HepG2 (cell line): ENCODE results near the gene ENPP1. TPM values are rescaled to one million over a fixed set of nuclear protein-coding genes. Genes with fewer than 3 reads are reported as not detected.
A peak's percentile ranks its signal among the peaks of the same experiment; 100 is the strongest.

ENCODE experiments used
- CHD4 ChIP-seq: fragments of 200-600 bp; sonication (generic); IDR thresholded peaks from 2 replicates; pipeline ENCODE4 v1.7.0; 2017; ENCODE audit warnings: mild to moderate bottlenecking, low read length, borderline replicate concordance
- CSRNP1 ChIP-seq: sonication (generic); formaldehyde crosslinking; IDR thresholded peaks from 2 replicates; pipeline ENCODE4 v1.8.1; 2023; ENCODE audit warnings: mild to moderate bottlenecking, missing genetic modification reagents
- IKZF4 ChIP-seq: sonication (generic); formaldehyde crosslinking; IDR thresholded peaks from 2 replicates; pipeline ENCODE4 v1.5.1; 2020; ENCODE audit warnings: borderline replicate concordance, mild to moderate bottlenecking, low read depth, missing genetic modification reagents; ENCODE audit errors: not compliant biosample characterization
- KDM5B ChIP-seq: sonication (generic); formaldehyde crosslinking; IDR thresholded peaks from 2 replicates; pipeline ENCODE4 v1.4.0; 2020; ENCODE audit warnings: missing genetic modification reagents, mild to moderate bottlenecking, borderline replicate concordance
- LCORL ChIP-seq, 2 experiments: fragments of 450-650 bp in 1 of 2; sonication (generic) in 1 of 2; formaldehyde crosslinking in 1 of 2; IDR thresholded peaks; 2 replicates each; pipeline versions ENCODE4 v1.5.0 to v1.6.1; 2017 to 2020; ENCODE audit warnings: antibody characterized with exemption in 1 of 2, missing genetic modification reagents in 1 of 2
- MLXIP ChIP-seq: sonication (generic); formaldehyde crosslinking; IDR thresholded peaks from 2 replicates; pipeline ENCODE4 v1.9.0; 2021; ENCODE audit warnings: missing genetic modification reagents, borderline replicate concordance
- NFIB ChIP-seq: sonication (generic); formaldehyde crosslinking; IDR thresholded peaks from 2 replicates; pipeline ENCODE4 v1.9.0; 2021; ENCODE audit warnings: missing genetic modification reagents, mild to moderate bottlenecking, borderline replicate concordance
- NPAS2 ChIP-seq: sonication (generic); formaldehyde crosslinking; IDR thresholded peaks from 2 replicates; pipeline ENCODE4 v1.8.0; 2022; ENCODE audit warnings: mild to moderate bottlenecking, missing genetic modification reagents, borderline replicate concordance
- NRL ChIP-seq: sonication (generic); formaldehyde crosslinking; IDR thresholded peaks from 2 replicates; pipeline ENCODE4 v1.5.0; 2020; ENCODE audit warnings: missing genetic modification reagents, mild to moderate bottlenecking, moderate library complexity, borderline replicate concordance
- RXRB ChIP-seq: IDR thresholded peaks from 2 replicates; pipeline ENCODE4 v1.6.1; 2016; ENCODE audit warnings: borderline replicate concordance, missing genetic modification reagents, missing compliant biosample characterization
- ZBTB14 ChIP-seq: sonication (generic); formaldehyde crosslinking; IDR thresholded peaks from 2 replicates; pipeline ENCODE4 v1.4.0; 2020; ENCODE audit warnings: missing genetic modification reagents
- ZFP36L2 ChIP-seq: sonication (generic); formaldehyde crosslinking; IDR thresholded peaks from 2 replicates; pipeline ENCODE4 v1.4.0; 2020; ENCODE audit warnings: missing genetic modification reagents
- ZMYM3 ChIP-seq: sonication (generic); formaldehyde crosslinking; IDR thresholded peaks from 2 replicates; pipeline ENCODE4 v1.5.1; 2020; ENCODE audit warnings: mild to moderate bottlenecking, missing genetic modification reagents
- ZNF331 ChIP-seq: sonication (generic); formaldehyde crosslinking; IDR thresholded peaks from 2 replicates; pipeline ENCODE4 v1.4.0; 2020; ENCODE audit warnings: missing genetic modification reagents
- ZNF430 ChIP-seq: sonication (generic); formaldehyde crosslinking; IDR thresholded peaks from 2 replicates; pipeline ENCODE4 v1.9.0; 2021; ENCODE audit warnings: mild to moderate bottlenecking, missing genetic modification reagents
- ZSCAN30 ChIP-seq: sonication (generic); formaldehyde crosslinking; IDR thresholded peaks from 2 replicates; pipeline ENCODE4 v1.5.0; 2020; ENCODE audit warnings: mild to moderate bottlenecking, missing genetic modification reagents
- polyA plus RNA-seq, 8 experiments: library from polyadenylated mRNA; depleted of rRNA in 3 of 8; stranded (reverse) in 7 of 8; unstranded in 1 of 8; fragments of >200 nt; fragmentation: Illumina TruSeq in 4 of 8; extraction: Trizol in 4 of 8; gene quantifications; 2 replicates each; pipeline versions ENCODE4 v1.2.1 to v1.2.3, GENCODE V29; 2011 to 2016; ENCODE audit warnings: low read depth in 4 of 8, missing spikeins in 1 of 8, mixed read lengths in 1 of 8; ENCODE audit not compliant: insufficient read depth in 1 of 8
- total RNA-seq, 5 experiments: library from RNA; depleted of rRNA; stranded (reverse); fragments of >200 nt; fragmentation: Illumina TruSeq; extraction: Trizol; gene quantifications; 2 replicates each; pipeline ENCODE4 v1.2.3, GENCODE V29; 2016; ENCODE audit warnings: low read depth in 1 of 5

ENPP1 gene
- total and polyA plus RNA-seq, 2 of the 13 experiments (the other 11 are each of a cell fraction or from before 2014, with no cell fraction given): 56.5 to 160 TPM

- TF ChIP-seq MLXIP (CRISPR knock-in tag) (peak; percentile 43; the same call in 1 of the 2 replicates), ZNF430 (CRISPR knock-in tag) (peak; percentile 38), ZFP36L2 (0 out of 2 replicates have a peak, but pooled peaks have one; percentile 30), NPAS2 (CRISPR knock-in tag) (no peak), IKZF4 (CRISPR knock-in tag) (peak; percentile 25), ZSCAN30 (CRISPR knock-in tag) (0 out of 2 replicates have a peak, but pooled peaks have one; percentile 49), CSRNP1 (CRISPR knock-in tag) (0 out of 2 replicates have a peak, but pooled peaks have one; percentile 18), ZBTB14 (CRISPR knock-in tag) (peak; percentile 75), ZMYM3 (CRISPR knock-in tag) (no peak), RXRB (peak; percentile 53), LCORL (IDR thresholded peaks at IDR 0.05) (peak; percentile 76), LCORL (CRISPR knock-in tag; IDR thresholded peaks at IDR 0.05) (peak; percentile 95), CHD4 (no peak), KDM5B (peak; percentile 60), NFIB (CRISPR knock-in tag) (no peak), NRL (CRISPR knock-in tag) (peak; percentile 63; the same call in 1 of the 2 replicates), ZNF331 (peak; percentile 40; the same call in 1 of the 2 replicates)
These were observed at the start of gene ENPP1 (continued) for GRCh38 chr6:131807644-131808459.
